ENCODE data around the gene CNP. TPM values are rescaled to one million over a fixed set of nuclear protein-coding genes. Genes with fewer than 3 reads are reported as not detected.

Gene CNP
- total and polyA plus RNA-seq, 10 of the 15 experiments (the other 5 are each of a cell fraction or from before 2014, with no cell fraction given): 1.8 to 60.7 (median 31.4) TPM

DNA sequence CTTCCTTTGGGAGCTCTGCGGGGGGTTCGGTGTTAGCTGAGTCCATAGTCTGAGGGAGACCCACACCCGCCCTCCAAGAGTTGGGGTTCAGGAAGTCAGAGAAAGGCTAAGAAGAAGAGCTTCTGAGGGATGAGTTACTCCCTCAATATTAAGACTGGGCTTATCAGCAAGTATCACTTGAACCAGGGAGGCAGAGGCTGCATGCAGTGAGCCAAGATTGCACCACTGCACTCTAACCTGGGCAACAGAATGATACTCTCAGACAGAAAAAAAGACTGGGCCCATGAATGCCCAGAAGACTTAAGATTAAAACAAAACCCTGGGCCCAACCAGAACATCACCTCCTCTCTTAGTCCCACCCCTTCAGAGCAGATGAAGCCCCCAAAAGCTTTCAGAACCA, 59.3 kb downstream of the CNP start:
- Histone ChIP-seq H3K36me3 (ENCODE audit: control insufficient read depth in 2 of 2, insufficient read depth in 2 of 2, low read length in 1 of 2) (peaks cover 0 to 13% of the 10 kb centered on the region in 2 experiments; a peak in 2 of 4 replicates), H3K4me2 (ENCODE audit: control insufficient read depth, insufficient read depth) (no peak overlapping the region), H3K4me3 (no peak overlapping the region), H2AFZ (ENCODE audit: control insufficient read depth, low read depth, low read length) (no peak overlapping the region), H3K79me2 (ENCODE audit: control insufficient read depth, insufficient read depth, low read length) (peaks cover 6% of the 10 kb centered on the region), H3K27me3 (replicated peaks in 1 of 2; ENCODE audit: control insufficient read depth in 2 of 2, insufficient read depth in 2 of 2, low read length in 1 of 2) (no peaks in the 10 kb centered on the region), H3K9me3 (replicated peaks; ENCODE audit: control insufficient read depth, insufficient read depth, low read length) (no peaks in the 10 kb centered on the region), H3K4me1 (ENCODE audit: control insufficient read depth, insufficient read depth, low read length) (peaks cover 18% of the 10 kb centered on the region), H3K27ac (ENCODE audit: control insufficient read depth, insufficient read depth) (no peak overlapping the region), H4K20me1 (ENCODE audit: control insufficient read depth, insufficient read depth) (no peaks in the 10 kb centered on the region), H3K9ac (ENCODE audit: control insufficient read depth, insufficient read depth, low read length) (no peak overlapping the region)
- no TSS peak for BruUV-seq (replicated peaks)
- 92% methylated on average over 3 of the region's 3 CpGs for WGBS (ENCODE audit: insufficient coverage, insufficient replicate concordance, low lambda C conversion rate, missing lambda C conversion rate)
- intact Hi-C loops (cut with micrococcal nuclease; ENCODE audit: unreplicated experiment) (loop anchor here (1.0 to 5.0 kb wide), 3 partner anchors 36 to 90 kb away; no protein-coding TSS in a partner anchor), in situ Hi-C loops (cut with MboI) (no loop called here)
- ATAC-seq (no peak), FAIRE-seq (no peak), DNase-seq (ENCODE audit: low read depth, low spot score) (no peak)
- ChIA-PET POLR2A (interaction anchor here (0.6 to 1.5 kb wide), 4 partner anchors 10 to 287 kb away, joined by 3 to 12 read pairs (median 4); partner anchors contain the start of gene DHX58), RAD21 (ENCODE audit: unreplicated experiment) (interaction anchor here (0.7 to 2.9 kb wide), 5 partner anchors 30 to 196 kb away, joined by 3 to 17 read pairs (median 4); partner anchors contain the start of gene DHX58), SMC1A (ENCODE audit: uncharacterized antibody, unreplicated experiment) (interaction anchor here (0.8 to 2.7 kb wide), 14 partner anchors 10 to 363 kb away, joined by 3 to 16 read pairs (median 5); partner anchors contain the start of genes DHX58, KCNH4 and STAT3), CTCF (interaction anchor here (0.7 to 10.1 kb wide), 24 partner anchors 8 to 249 kb away, joined by 3 to 83 read pairs (median 6); partner anchors contain the start of genes CNP, DHX58, DNAJC7 and KLHL11)
- TF ChIP-seq HDAC2 (IDR thresholded peaks at IDR 0.05) (no peak), CREB1 (IDR thresholded peaks at IDR 0.05; ENCODE audit: low read depth) (no peak)
- TF ChIP-seq, protein P1, sequence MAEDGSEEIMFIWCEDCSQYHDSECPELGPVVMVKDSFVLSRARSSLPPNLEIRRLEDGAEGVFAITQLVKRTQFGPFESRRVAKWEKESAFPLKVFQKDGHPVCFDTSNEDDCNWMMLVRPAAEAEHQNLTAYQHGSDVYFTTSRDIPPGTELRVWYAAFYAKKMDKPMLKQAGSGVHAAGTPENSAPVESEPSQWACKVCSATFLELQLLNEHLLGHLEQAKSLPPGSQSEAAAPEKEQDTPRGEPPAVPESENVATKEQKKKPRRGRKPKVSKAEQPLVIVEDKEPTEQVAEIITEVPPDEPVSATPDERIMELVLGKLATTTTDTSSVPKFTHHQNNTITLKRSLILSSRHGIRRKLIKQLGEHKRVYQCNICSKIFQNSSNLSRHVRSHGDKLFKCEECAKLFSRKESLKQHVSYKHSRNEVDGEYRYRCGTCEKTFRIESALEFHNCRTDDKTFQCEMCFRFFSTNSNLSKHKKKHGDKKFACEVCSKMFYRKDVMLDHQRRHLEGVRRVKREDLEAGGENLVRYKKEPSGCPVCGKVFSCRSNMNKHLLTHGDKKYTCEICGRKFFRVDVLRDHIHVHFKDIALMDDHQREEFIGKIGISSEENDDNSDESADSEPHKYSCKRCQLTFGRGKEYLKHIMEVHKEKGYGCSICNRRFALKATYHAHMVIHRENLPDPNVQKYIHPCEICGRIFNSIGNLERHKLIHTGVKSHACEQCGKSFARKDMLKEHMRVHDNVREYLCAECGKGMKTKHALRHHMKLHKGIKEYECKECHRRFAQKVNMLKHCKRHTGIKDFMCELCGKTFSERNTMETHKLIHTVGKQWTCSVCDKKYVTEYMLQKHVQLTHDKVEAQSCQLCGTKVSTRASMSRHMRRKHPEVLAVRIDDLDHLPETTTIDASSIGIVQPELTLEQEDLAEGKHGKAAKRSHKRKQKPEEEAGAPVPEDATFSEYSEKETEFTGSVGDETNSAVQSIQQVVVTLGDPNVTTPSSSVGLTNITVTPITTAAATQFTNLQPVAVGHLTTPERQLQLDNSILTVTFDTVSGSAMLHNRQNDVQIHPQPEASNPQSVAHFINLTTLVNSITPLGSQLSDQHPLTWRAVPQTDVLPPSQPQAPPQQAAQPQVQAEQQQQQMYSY (CRISPR knock-in tag; IDR thresholded peaks at IDR 0.05): no peak
